ENCODE measurements around the gene CACHD1. TPM values are rescaled to one million over a fixed set of nuclear protein-coding genes. Genes with fewer than 3 reads are reported as not detected.

The CACHD1 gene
- total RNA-seq, 2 experiments from 2014 or later = 0.27 to 0.33 TPM

DNA sequence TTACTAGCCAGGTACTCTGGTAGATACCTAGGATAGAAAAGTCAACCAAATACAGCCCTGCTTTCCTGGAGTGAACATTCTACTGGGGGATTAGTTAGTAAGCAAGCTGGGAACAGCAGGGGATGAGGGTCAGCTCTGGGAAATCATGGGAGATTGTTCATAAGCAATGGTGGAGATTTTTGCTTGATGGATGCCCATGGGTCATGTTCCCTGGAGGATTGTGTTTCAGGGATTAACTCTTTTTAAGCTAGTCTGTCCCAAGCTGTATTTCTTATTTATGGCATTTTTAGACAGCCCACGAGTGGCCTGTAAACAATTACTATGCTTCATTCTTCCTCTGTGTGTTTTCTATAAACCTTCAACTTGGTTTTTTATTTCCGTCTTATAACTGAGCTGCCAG is 18.9 kb downstream of the CACHD1 start:
- CTCF ChIA-PET = no interaction called here
- no peak overlapping the region for H3K4me3 Mint-ChIP-seq
- DNase-seq = no peak
- intact Hi-C loops (cut with micrococcal nuclease) = no loop called here
- peaks cover 18% of the 10 kb centered on the region for H3K27me3 Mint-ChIP-seq
- no peaks in the 10 kb centered on the region for H3K36me3 Mint-ChIP-seq
- no peak overlapping the region for H3K27ac Mint-ChIP-seq
- H3K9me3 Mint-ChIP-seq = no peaks in the 10 kb centered on the region
- POLR2A ChIA-PET = no interaction called here
- H3K4me1 Mint-ChIP-seq (ENCODE audit: low read depth) = no peaks in the 10 kb centered on the region

DNA sequence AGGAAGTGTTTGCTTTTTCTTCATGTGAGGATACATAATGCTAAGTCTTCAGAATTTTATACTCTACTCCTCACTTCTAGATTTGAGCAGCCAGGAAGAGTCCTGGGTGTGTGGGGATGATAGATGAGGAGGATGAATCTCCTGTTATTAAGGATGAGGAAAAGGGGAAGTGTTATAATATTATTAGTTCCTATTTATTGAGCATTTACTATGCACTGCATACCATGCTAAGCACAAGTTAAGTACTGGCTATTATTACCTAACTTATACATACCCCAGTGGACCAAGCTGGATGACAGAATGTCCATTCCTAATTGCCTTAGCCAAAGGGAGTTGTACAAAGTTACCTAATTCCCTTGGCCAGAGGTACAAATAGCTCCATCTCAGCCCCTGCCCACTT is 19.8 kb downstream of the CACHD1 start:
- Mint-ChIP-seq H3K36me3 (no peaks in the 10 kb centered on the region), H3K27me3 (peaks cover 18% of the 10 kb centered on the region), H3K27ac (no peak overlapping the region), H3K4me1 (ENCODE audit: low read depth) (no peaks in the 10 kb centered on the region), H3K4me3 (no peak overlapping the region), H3K9me3 (no peaks in the 10 kb centered on the region)
- DNase-seq = no peak
- intact Hi-C loops (cut with micrococcal nuclease) = no loop called here
- ChIA-PET POLR2A (no interaction called here), CTCF (no interaction called here)

GRCh38 chr1:64490213-64490818 is 20.4 kb downstream of the CACHD1 start:
- ChIA-PET POLR2A (no interaction called here), CTCF (no interaction called here)
- no peaks in the 10 kb centered on the region for H3K9me3 Mint-ChIP-seq
- H3K4me3 Mint-ChIP-seq = no peak overlapping the region
- intact Hi-C loops (cut with micrococcal nuclease) = no loop called here
- no peak overlapping the region for H3K27ac Mint-ChIP-seq
- no peaks in the 10 kb centered on the region for H3K4me1 Mint-ChIP-seq (ENCODE audit: low read depth)
- H3K36me3 Mint-ChIP-seq = no peaks in the 10 kb centered on the region
- peaks cover 14% of the 10 kb centered on the region for H3K27me3 Mint-ChIP-seq
- DNase-seq = no peak

- no peak overlapping the region for H3K4me3 Mint-ChIP-seq
- DNase-seq = no peak
- H3K4me1 Mint-ChIP-seq (ENCODE audit: low read depth) = no peaks in the 10 kb centered on the region
- peaks cover 10% of the 10 kb centered on the region for H3K27me3 Mint-ChIP-seq
- no peaks in the 10 kb centered on the region for H3K36me3 Mint-ChIP-seq
- no peaks in the 10 kb centered on the region for H3K9me3 Mint-ChIP-seq
- intact Hi-C loops (cut with micrococcal nuclease) = no loop called here
- CTCF ChIA-PET = no interaction called here
- POLR2A ChIA-PET = no interaction called here
- no peak overlapping the region for H3K27ac Mint-ChIP-seq
Observed at GRCh38 chr1:64492424-64492823, 22.5 kb downstream of the CACHD1 start.

DNA sequence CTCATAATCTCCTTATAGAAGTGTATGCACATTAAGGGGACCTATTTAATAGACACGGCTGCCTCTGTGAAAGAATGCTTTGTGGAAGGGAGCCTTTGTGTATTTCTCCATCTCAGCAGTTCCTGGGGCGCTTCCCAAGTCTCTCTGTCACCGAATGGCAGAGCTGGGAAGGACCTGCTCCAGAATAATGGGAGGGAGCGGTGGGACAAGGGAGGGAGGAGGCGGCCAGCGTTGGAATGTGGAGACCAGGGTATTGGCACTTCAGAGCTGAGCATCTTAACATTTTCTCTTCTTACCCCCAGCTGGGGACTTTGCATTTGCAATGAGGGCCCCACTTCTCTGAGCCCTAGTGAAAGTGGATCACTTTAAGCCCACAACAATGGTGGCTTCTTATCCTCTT is 23.9 kb downstream of the CACHD1 start:
- H3K27ac Mint-ChIP-seq = no peak overlapping the region
- H3K4me3 Mint-ChIP-seq = no peak overlapping the region
- POLR2A ChIA-PET = no interaction called here
- CTCF ChIA-PET = no interaction called here
- peaks cover 14% of the 10 kb centered on the region for H3K27me3 Mint-ChIP-seq
- no peaks in the 10 kb centered on the region for H3K4me1 Mint-ChIP-seq (ENCODE audit: low read depth)
- H3K9me3 Mint-ChIP-seq = no peaks in the 10 kb centered on the region
- no peaks in the 10 kb centered on the region for H3K36me3 Mint-ChIP-seq
- intact Hi-C loops (cut with micrococcal nuclease) = no loop called here
- no peak for DNase-seq

GRCh38 chr1:64494659-64495058 is 24.7 kb downstream of the CACHD1 start:
- H3K36me3 Mint-ChIP-seq = no peaks in the 10 kb centered on the region
- H3K27me3 Mint-ChIP-seq = peaks cover 15% of the 10 kb centered on the region
- no peaks in the 10 kb centered on the region for H3K4me1 Mint-ChIP-seq (ENCODE audit: low read depth)
- ChIA-PET POLR2A (no interaction called here), CTCF (no interaction called here)
- intact Hi-C loops (cut with micrococcal nuclease) = no loop called here
- H3K9me3 Mint-ChIP-seq = no peaks in the 10 kb centered on the region
- H3K27ac Mint-ChIP-seq = no peak overlapping the region
- DNase-seq = no peak
- no peak overlapping the region for H3K4me3 Mint-ChIP-seq

DNA sequence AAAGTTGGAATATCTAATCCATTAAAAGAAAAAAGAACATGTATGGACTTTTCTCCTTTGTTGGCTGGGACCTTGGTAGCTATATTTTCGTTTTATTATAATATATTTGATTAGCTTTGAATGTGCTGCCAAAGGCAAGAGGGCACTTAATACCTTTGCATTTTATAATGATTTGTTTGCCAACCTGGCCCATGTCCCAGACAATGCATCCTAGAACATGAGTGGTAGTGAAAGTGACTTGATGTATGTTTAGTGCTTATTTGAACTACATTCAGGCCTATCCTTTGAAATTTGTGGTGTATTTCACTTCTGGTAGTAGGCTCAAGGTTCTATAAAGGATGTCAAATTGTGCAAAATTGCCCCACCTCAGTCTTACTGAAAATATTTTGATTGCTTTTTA is 25.9 kb downstream of the CACHD1 start:
- CTCF ChIA-PET = no interaction called here
- no peaks in the 10 kb centered on the region for H3K4me1 Mint-ChIP-seq (ENCODE audit: low read depth)
- no peaks in the 10 kb centered on the region for H3K36me3 Mint-ChIP-seq
- peaks cover 17% of the 10 kb centered on the region for H3K27me3 Mint-ChIP-seq
- H3K9me3 Mint-ChIP-seq = no peaks in the 10 kb centered on the region
- no peak overlapping the region for H3K4me3 Mint-ChIP-seq
- POLR2A ChIA-PET = no interaction called here
- intact Hi-C loops (cut with micrococcal nuclease) = no loop called here
- no peak for DNase-seq
- no peak overlapping the region for H3K27ac Mint-ChIP-seq

- Mint-ChIP-seq H3K4me1 (ENCODE audit: low read depth) (no peaks in the 10 kb centered on the region), H3K4me3 (no peak overlapping the region), H3K36me3 (no peaks in the 10 kb centered on the region), H3K27me3 (peaks cover 17% of the 10 kb centered on the region), H3K9me3 (no peaks in the 10 kb centered on the region), H3K27ac (no peak overlapping the region)
- no peak for DNase-seq
- POLR2A ChIA-PET = no interaction called here
- CTCF ChIA-PET = no interaction called here
- intact Hi-C loops (cut with micrococcal nuclease) = no loop called here
Observed at GRCh38 chr1:64496606-64497005, 26.7 kb downstream of the CACHD1 start.

- Mint-ChIP-seq H3K36me3 (no peaks in the 10 kb centered on the region), H3K27ac (no peak overlapping the region), H3K27me3 (peaks cover 15% of the 10 kb centered on the region), H3K9me3 (no peaks in the 10 kb centered on the region), H3K4me3 (no peak overlapping the region), H3K4me1 (ENCODE audit: low read depth) (no peaks in the 10 kb centered on the region)
- CTCF ChIA-PET = no interaction called here
- DNase-seq = no peak
- POLR2A ChIA-PET = no interaction called here
- intact Hi-C loops (cut with micrococcal nuclease) = no loop called here
Observed at GRCh38 chr1:64497088-64497883, 27.4 kb downstream of the CACHD1 start.

DNA sequence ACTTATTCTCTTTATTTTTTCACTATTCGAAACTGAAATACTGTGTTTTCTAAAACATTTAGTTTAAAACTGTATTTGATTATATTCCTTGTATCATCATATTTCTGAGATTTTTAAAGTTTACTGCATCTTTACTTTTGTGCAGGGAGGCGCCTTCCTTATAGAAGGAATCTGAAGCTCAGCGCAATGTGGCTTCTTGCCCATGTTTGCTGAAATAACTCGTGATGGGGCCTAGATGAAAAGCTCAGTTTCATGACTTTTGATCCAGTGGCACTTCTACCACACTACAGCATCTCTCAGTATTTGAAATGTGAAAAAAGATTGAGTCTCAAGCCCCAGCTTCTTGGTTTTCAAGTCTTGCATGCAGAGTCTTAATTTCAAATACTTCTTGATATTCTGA is 28.4 kb downstream of the CACHD1 start:
- H3K27ac Mint-ChIP-seq = no peak overlapping the region
- intact Hi-C loops (cut with micrococcal nuclease) = no loop called here
- H3K9me3 Mint-ChIP-seq = no peaks in the 10 kb centered on the region
- DNase-seq = no peak
- POLR2A ChIA-PET = no interaction called here
- peaks cover 13% of the 10 kb centered on the region for H3K27me3 Mint-ChIP-seq
- H3K4me3 Mint-ChIP-seq = no peak overlapping the region
- H3K4me1 Mint-ChIP-seq (ENCODE audit: low read depth) = no peaks in the 10 kb centered on the region
- CTCF ChIA-PET = no interaction called here
- H3K36me3 Mint-ChIP-seq = no peaks in the 10 kb centered on the region

GRCh38 chr1:64499011-64499410 is 29.1 kb downstream of the CACHD1 start:
- Mint-ChIP-seq H3K27ac (no peak overlapping the region), H3K4me1 (ENCODE audit: low read depth) (no peaks in the 10 kb centered on the region), H3K27me3 (peaks cover 13% of the 10 kb centered on the region), H3K4me3 (no peak overlapping the region), H3K36me3 (no peaks in the 10 kb centered on the region), H3K9me3 (no peaks in the 10 kb centered on the region)
- no peak for DNase-seq
- ChIA-PET POLR2A (no interaction called here), CTCF (no interaction called here)
- intact Hi-C loops (cut with micrococcal nuclease) = no loop called here

GRCh38 chr1:64499966-64500365 is 30.0 kb downstream of the CACHD1 start:
- Mint-ChIP-seq H3K9me3 (no peaks in the 10 kb centered on the region), H3K4me1 (ENCODE audit: low read depth) (peaks cover 5% of the 10 kb centered on the region), H3K4me3 (no peak overlapping the region), H3K27ac (no peak overlapping the region), H3K36me3 (no peaks in the 10 kb centered on the region), H3K27me3 (peaks cover 10% of the 10 kb centered on the region)
- intact Hi-C loops (cut with micrococcal nuclease) = no loop called here
- ChIA-PET POLR2A (no interaction called here), CTCF (no interaction called here)
- DNase-seq = no peak

GRCh38 chr1:64502083-64502482 is 32.2 kb downstream of the CACHD1 start:
- Mint-ChIP-seq H3K27me3 (peaks cover 16% of the 10 kb centered on the region), H3K27ac (no peak overlapping the region), H3K4me1 (ENCODE audit: low read depth) (peaks cover 14% of the 10 kb centered on the region), H3K36me3 (no peaks in the 10 kb centered on the region), H3K4me3 (no peak overlapping the region), H3K9me3 (no peaks in the 10 kb centered on the region)
- no peak for DNase-seq
- ChIA-PET POLR2A (no interaction called here), CTCF (no interaction called here)
- intact Hi-C loops (cut with micrococcal nuclease) = no loop called here
